ENCODE data around the gene TMED10. TPM values are rescaled to one million over a fixed set of nuclear protein-coding genes. Genes with fewer than 3 reads are reported as not detected.

TMED10 gene
- total RNA-seq (ENCODE audit: insufficient read depth, low replicate concordance) = 179 TPM

DNA sequence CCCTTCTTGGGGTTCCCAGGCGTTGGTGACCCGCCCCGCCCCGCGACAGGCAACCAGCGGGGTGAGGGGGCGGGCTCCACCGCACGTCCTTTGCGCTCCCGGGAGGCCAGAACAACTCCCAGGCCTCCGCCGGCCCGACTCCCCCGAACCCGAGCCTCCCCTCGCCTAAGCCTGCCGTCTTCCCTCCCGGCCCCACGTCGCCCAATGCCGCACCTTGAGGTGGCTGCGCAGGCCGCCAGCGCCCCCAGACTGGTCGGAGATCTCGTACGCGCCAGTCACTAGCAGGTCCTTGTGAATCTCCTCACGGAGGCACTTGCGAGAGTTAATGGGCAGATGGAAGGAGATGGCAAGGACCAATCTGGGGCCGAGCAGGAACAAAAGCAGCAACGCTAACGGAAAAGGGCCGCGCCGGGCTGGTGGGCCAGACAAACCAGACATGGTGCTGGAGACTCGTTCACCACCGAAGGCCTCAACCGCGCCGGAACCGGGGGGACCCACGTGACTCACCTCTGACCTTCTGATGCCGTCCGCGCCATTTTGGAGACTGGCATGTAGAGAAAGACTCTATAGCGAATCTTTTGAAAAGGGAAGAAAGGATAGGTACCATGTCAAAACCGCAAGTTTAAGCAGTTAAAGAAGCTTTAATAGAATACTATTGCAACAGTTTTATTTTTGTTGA lies at the start of gene TMED10:
Gene TMED10, minus strand, starts transcription at position 471 of the 679 bp plus-strand sequence. Its CDS starts 33 bp downstream, at position 438.
- DNase-seq (ENCODE audit: low spot score) = peak; percentile 96

DNA sequence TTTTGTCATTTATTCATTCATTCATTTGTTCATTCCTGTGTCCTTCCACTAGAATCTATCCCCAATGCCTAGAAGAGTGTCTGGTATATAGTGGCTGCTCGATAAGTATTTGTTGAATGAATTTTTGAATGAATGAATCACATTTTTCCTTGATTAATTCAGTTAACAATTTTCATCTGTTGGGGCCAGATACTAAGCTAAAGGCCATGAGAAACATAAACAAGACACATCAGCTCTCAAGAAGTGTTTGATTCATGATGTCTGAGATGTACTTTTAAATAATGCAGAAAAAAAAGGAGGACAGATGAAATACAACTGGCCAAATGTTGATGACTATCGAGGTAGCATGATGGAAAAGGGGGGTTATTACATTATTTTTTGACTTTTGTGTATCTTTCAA lies 48.1 kb upstream of the TMED10 start:
- no peak for DNase-seq (ENCODE audit: low spot score)

- peak; percentile 48 for DNase-seq (ENCODE audit: low spot score)
These were observed 47.3 kb upstream of the TMED10 start for GRCh38 chr14:75223664-75224154.

DNA sequence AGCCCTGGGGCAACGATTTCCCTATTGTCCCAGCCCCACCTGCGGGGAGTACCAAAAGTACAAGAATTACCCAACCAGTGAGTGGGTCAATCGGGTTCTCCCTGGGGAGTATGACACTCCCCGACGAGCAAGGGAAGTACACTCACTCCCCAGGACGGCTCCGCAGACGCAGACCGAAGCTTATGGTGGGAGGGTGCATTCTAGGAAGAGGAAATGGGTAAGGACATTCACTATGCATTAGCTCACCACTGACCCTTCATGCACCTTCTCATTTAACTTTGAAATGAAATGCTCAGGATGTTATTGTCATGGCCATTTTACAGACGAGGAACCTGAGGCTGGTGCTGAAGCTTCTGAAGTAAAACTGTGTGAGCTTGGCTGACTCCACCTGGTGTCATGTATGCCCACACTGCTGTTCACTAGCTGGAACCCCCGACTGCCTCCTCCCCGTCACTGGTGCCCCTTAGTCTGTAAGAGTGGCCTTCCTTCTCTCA lies 45.8 kb upstream of the TMED10 start:
- DNase-seq (ENCODE audit: low spot score) = peak; percentile 40

GRCh38 chr14:75221797-75222196 lies 45.4 kb upstream of the TMED10 start:
- no peak for DNase-seq (ENCODE audit: low spot score)

DNA sequence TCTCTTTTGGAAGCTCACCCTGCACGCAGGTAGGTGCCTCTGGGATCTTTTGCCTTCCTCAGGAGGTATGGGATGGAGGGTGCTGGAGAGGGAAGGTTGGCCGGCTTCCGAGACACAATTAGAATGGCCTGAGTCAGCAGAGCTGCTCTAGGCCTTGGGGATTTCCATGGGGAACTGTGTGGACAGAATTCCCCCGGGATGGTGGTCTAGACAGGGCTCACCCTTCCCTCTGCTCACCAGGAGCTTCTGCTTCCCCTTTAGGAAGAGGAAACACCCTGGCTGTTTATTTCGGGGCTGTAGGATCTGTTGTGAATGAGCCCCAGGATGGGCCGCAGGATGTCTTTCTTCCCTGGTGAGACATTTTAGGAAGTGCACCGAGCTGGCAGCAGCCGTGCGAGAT lies 43.7 kb upstream of the TMED10 start:
- DNase-seq (ENCODE audit: low spot score) = no peak

DNA sequence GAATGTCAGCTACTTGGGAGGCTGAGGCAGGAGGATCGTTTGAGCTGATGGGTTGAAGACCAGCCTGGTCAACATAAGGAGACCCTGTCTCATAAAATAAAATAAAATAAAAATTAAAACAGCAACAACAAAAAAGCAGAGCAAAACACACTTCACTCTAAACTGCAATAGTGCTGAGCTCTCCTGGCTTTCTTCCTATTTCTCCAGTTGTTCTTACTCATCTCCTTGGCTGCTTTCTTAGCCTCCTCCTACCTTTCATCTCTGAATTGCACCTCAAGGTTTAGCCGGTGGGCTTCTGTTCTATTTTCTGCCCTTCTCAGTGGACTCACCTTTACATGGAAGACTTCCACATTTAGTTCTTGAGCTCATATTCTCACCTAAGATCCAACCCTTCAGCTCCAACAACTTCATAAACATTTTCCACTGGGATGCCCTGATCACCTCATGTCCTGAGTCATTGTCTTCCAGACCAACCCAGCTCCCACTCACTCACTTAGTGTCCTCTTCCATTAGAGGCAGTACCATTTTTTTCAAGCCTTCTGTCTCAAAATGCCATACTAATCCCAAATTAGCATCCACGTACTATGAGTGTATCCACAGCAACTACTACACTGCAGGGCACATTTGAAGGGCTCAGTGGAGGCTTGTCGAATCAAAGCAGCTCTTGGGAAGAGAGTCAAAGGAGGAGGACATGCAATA lies 41.2 kb upstream of the TMED10 start:
- DNase-seq (ENCODE audit: low spot score) = no peak

GRCh38 chr14:75216427-75217006 lies 40.1 kb upstream of the TMED10 start:
- no peak for DNase-seq (ENCODE audit: low spot score)

- no peak for DNase-seq (ENCODE audit: low spot score)
These were observed 39.1 kb upstream of the TMED10 start for GRCh38 chr14:75215520-75215919.

DNA sequence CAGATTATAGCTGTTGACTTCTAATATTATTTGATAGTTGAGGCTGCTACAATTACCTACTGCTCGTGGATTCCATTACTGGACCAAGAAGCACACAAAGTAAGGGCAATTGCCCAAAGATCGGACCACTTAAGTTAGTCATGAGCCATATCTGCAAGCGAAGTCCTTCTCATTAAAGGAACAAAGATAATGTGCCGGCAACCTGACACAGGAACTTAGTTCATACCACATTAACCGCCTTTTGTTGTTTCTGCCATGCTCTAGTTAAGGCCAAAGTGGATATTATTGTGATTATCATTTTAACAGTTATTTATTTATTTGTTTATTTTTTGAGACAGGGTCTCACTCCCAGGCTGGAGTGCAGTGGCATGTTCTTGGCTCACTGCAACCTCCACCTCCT lies 38.1 kb upstream of the TMED10 start:
- DNase-seq (ENCODE audit: low spot score) = no peak

- DNase-seq (ENCODE audit: low spot score) = no peak
These were observed 36.8 kb upstream of the TMED10 start for GRCh38 chr14:75213172-75213571.

DNA sequence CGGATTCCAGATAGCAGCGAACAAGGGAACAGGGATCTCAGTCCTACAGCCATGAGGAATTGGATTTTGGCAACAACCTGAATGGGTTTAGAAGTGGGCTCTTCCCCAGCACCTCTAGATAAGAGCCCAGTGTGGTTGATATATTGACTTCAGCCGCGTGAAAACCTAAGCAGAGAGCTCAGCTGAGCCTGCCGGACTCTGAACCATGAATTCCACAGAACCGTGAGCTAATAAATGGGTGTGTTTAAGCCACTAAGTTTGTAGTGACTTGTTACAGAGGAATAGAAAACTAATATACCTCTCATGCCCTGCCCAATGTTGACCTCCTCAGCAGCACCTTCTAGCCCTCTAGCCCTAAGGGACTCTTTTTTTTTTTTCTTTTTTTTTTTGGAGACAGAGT lies 32.4 kb upstream of the TMED10 start:
- no peak for DNase-seq (ENCODE audit: low spot score)

DNA sequence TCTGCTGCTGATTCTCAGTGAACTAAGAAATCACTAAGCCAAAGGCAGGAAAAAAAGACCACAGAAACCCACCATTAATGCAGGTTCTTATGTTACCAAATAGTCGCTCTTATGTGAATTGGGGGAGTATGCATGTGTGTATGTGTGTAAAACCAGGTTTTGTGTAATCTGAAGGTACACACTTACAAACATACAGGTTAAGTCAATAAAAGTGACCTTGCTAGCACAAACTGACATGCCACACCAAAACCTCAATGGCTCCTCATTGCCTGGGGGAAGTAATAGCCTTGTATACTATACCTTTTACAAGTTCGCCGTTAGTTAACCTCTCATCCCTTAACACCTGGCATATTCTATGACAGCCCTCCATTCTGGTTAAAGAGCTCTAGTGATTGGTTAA lies 29.8 kb upstream of the TMED10 start:
- DNase-seq (ENCODE audit: low spot score) = no peak

DNA sequence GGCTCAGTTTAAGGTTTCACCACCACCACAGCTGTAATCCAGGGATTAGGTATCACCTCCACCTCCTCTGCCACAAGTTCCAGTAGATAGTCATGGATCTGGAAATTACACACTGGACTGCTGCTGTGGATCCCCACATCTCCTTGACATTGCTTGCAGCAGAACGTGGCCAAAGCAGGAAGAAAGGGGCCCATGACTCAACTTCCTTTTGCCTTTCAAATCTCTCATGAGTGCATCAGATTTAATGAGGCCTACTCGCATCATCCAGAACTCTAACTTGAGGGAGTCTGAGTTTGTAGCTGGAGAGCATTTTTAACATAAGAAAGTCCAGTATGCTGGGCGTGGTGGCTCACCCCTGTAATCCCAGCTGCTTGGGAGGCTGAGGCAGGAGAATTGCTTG lies 29.2 kb upstream of the TMED10 start:
- no peak for DNase-seq (ENCODE audit: low spot score)

- DNase-seq (ENCODE audit: low spot score) = peak; percentile 79
These were observed 27.7 kb upstream of the TMED10 start for GRCh38 chr14:75204116-75204515.

GRCh38 chr14:75202657-75203056 lies 26.2 kb upstream of the TMED10 start:
- no peak for DNase-seq (ENCODE audit: low spot score)

DNA sequence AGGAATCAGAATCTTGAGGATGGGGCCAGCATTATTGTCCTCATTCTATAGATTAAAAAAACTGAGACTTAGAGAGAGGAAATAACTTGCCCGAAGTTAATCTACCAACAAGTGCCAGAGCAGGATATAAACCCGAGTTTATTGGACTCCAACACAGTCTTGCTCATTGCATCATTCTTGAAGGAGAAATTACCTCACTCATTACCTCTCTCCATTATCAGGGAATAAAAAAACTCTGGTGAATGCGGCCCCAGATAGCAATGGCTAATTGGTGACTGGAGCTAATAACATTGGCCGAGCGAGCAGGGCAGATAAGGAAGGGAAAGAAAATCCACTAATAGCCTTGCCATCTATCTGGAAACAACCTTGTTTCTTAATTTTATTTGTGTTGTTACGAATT lies 24.7 kb upstream of the TMED10 start:
- no peak for DNase-seq (ENCODE audit: low spot score)

DNA sequence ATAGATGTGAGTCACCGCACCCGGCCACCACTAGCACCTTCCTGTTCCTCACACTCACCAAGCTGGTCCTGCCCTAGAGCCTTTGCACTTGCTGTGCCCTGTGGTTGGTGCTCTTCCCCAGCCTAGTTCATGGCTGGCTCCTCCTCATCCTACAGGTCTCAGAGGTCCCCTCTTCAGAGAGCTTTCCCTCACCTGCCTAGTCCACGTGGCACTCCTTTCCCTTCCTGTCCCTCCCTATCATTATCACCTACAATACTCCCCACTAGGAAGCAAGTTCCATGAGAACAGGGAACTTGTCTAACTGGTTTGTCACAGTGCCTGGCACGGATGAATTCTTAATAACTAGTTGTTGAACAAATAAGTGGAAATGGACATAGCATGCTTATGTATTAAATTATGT lies 24.0 kb upstream of the TMED10 start:
- peak; percentile 62 for DNase-seq (ENCODE audit: low spot score)

GRCh38 chr14:75198291-75198933 lies 22.0 kb upstream of the TMED10 start:
- DNase-seq (ENCODE audit: low spot score) = peak; percentile 57

DNA sequence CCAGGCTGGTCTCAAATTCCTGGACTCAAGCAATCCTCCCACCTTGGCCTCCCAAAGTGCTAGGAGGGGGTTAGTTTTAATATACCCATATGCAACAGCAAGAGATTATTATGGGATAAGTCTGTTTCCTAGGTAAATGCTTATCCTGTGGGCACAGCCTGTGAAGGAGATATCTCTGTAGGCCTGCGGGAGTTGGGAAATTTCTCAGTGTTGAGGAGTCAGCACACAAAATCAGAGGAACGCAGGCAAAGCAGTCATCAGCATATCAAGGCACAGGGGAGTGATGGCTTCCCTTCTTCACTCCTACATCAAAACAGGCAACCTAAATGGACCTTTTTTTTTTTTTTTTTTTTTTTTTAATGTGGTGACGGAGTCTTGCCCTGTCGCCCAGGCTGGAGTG lies 20.9 kb upstream of the TMED10 start:
- DNase-seq (ENCODE audit: low spot score) = no peak

DNA sequence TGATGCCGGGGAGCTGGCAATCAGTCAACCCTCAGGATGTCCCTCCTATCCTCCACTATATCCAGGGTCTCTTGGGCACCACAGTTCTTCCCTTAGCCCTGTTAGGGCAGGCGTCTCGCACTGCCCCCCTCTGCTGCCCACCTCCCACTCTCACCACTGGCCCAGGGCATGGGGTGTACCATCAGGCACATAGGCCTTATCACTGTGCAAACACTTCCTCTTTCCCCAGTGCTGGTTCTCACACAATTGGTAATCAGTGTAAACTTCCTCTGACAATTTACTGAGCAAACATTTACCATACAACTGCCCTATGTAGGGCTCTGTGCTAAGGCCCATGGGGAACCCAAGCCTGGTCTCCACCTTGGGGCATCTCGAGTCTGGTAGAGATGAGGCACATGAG lies 20.1 kb upstream of the TMED10 start:
- no peak for DNase-seq (ENCODE audit: low spot score)

DNA sequence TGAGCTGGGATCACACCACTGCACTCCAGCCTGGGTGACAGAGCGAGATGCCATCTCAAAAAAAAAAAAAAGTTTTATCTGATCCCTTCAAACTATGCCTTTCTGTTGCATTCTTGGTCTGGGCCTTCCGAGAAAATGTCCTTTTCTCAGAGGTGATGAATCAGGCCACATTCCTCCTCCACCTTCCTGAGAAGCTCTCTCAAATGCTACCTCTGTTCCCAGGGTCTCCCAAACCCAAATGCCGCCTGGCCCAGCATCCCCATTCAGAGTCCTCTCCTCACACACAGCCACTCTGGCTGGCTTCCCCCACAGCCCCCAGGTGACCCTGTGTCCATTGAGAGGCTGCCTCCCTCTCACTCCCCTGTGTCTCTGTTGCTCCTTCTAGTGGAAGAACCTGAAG lies 19.7 kb upstream of the TMED10 start:
- no peak for DNase-seq (ENCODE audit: low spot score)

All from umbilical cord (tissue), 2 donors.